H1 (cell line): ENCODE results near the gene ACTL6A. TPM values are rescaled to one million over a fixed set of nuclear protein-coding genes. Genes with fewer than 3 reads are reported as not detected.

ENCODE experiments used
- CTCF ChIA-PET: fragments of 300-600 bp; sonication (Branson Sonifier 250); formaldehyde crosslinking; loops from one replicate; lab custom pipeline; 2021; ENCODE audit not compliant: partially characterized antibody; lab: Charles Lee
- POLR2A ChIA-PET: fragments of 300-600 bp; sonication (Branson Sonifier 250); formaldehyde crosslinking; loops from one replicate; lab custom pipeline; 2021; ENCODE audit warnings: inconsistent platforms; ENCODE audit not compliant: partially characterized antibody; lab: Charles Lee
- DNase-seq, 2 experiments: peaks; one replicate each; pipeline versions ENCODE4 v3.0.0 to v3.0.0-alpha.2; 2010 to 2022; ENCODE audit warnings: low spot score in 2 of 2, low read depth in 1 of 2, mixed read lengths in 1 of 2
- FAIRE-seq: peaks from 2 replicates; lab custom pipeline; 2011; peaks lifted over from hg19 to GRCh38; lab: Jason Lieb, UNC
- H2AFZ ChIP-seq: 2 replicates; pipeline ENCODE4 v1.8.1; 2012; ENCODE audit warnings: low read length, inconsistent platforms
- H2AK5ac ChIP-seq: 2 replicates; pipeline ENCODE4 v1.6.1; 2013; ENCODE audit warnings: low read depth, low read length
- H2BK120ac ChIP-seq: replicated peaks from 2 replicates; pipeline ENCODE3; 2013; ENCODE audit warnings: low read depth, low read length, inconsistent platforms
- H2BK12ac ChIP-seq: 2 replicates; pipeline ENCODE4 v1.6.1; 2013; ENCODE audit warnings: low read depth, low read length
- H2BK15ac ChIP-seq: 2 replicates; pipeline ENCODE4 v1.6.1; 2013; ENCODE audit warnings: low read length
- H2BK20ac ChIP-seq: 2 replicates; pipeline ENCODE4 v1.6.1; 2013; ENCODE audit warnings: low read length
- H2BK5ac ChIP-seq: 2 replicates; pipeline ENCODE4 v1.6.1; 2013; ENCODE audit warnings: low read depth, low read length
- H3K14ac ChIP-seq: 2 replicates; pipeline ENCODE4 v1.6.1; 2013; ENCODE audit warnings: inconsistent platforms; ENCODE audit not compliant: insufficient read length
- H3K18ac ChIP-seq: 2 replicates; pipeline ENCODE4 v1.6.1; 2013; ENCODE audit warnings: low read length; ENCODE audit errors: extremely low read depth
- H3K23ac ChIP-seq: 2 replicates; pipeline ENCODE4 v1.6.1; 2013; ENCODE audit warnings: inconsistent platforms; ENCODE audit not compliant: insufficient read length
- H3K23me2 ChIP-seq: 2 replicates; pipeline ENCODE4 v1.6.1; 2013; ENCODE audit warnings: low read depth, low read length
- H3K27ac ChIP-seq: 2 replicates; pipeline ENCODE4 v1.6.1; 2011; ENCODE audit warnings: low read depth, low read length, inconsistent platforms
- H3K27me3 ChIP-seq, 4 experiments: replicated peaks in 1 of 4; 1 replicate in 1 of 4; 2 replicates in 3 of 4; pipeline versions ENCODE4 v1.6.1 to v1.8.1; 2011 to 2013; ENCODE audit warnings: low read length in 3 of 4, mild to moderate bottlenecking in 3 of 4, inconsistent platforms in 2 of 4, mixed read lengths in 2 of 4, moderate library complexity in 1 of 4; ENCODE audit not compliant: control insufficient read depth in 3 of 4, insufficient read depth in 3 of 4; ENCODE audit errors: extremely low read depth in 1 of 4
- H3K36me3 ChIP-seq, 4 experiments: 2 replicates each; pipeline versions ENCODE4 v1.6.1 to v1.8.1; 2011 to 2013; ENCODE audit warnings: mild to moderate bottlenecking in 4 of 4, low read length in 3 of 4, moderate library complexity in 2 of 4, control low read depth in 1 of 4, inconsistent platforms in 1 of 4; ENCODE audit not compliant: insufficient read depth in 4 of 4, control insufficient read depth in 2 of 4
- H3K4ac ChIP-seq: replicated peaks from 2 replicates; pipeline ENCODE3; 2013; ENCODE audit warnings: low read length, low read depth, mixed read lengths, inconsistent platforms; ENCODE audit not compliant: insufficient read length
- H3K4me1 ChIP-seq, 4 experiments: replicated peaks in 1 of 4; 1 replicate in 1 of 4; 2 replicates in 3 of 4; pipeline versions ENCODE4 v1.6.1 to v1.8.1; 2011 to 2013; ENCODE audit warnings: low read length in 3 of 4, inconsistent platforms in 2 of 4, mixed read lengths in 1 of 4; ENCODE audit not compliant: insufficient read depth in 4 of 4, control insufficient read depth in 3 of 4
- H3K4me2 ChIP-seq, 2 experiments: 2 replicates each; pipeline versions ENCODE4 v1.6.1 to v1.8.1; 2011 to 2013; ENCODE audit warnings: low read depth in 2 of 2, low read length in 2 of 2, control low read depth in 1 of 2, inconsistent platforms in 1 of 2, mild to moderate bottlenecking in 1 of 2; ENCODE audit not compliant: insufficient read depth in 1 of 2
- H3K4me3 ChIP-seq, 4 experiments: fragments of 200-600, 300-600 bp in 1 of 4; sonication (generic), shearing (Covaris generic), sonication (Bioruptor Twin) in 1 of 4; 2 replicates each; pipeline versions ENCODE4 v1.5.1 to v1.8.1; 2011 to 2016; ENCODE audit warnings: low read length in 4 of 4, low read depth in 3 of 4, control low read depth in 2 of 4, inconsistent platforms in 2 of 4, mild to moderate bottlenecking in 2 of 4, mixed read lengths in 1 of 4, moderate library complexity in 1 of 4; ENCODE audit not compliant: insufficient read depth in 2 of 4; ENCODE audit errors: extremely low read depth in 1 of 4
- H3K56ac ChIP-seq: replicated peaks from 2 replicates; pipeline ENCODE3; 2013; ENCODE audit warnings: low read depth, mild to moderate bottlenecking, mixed read lengths, low read length, inconsistent platforms; ENCODE audit not compliant: insufficient read length
- H3K79me1 ChIP-seq: 2 replicates; pipeline ENCODE4 v1.6.1; 2013; ENCODE audit warnings: low read depth, low read length, control low read depth
- H3K79me2 ChIP-seq, 2 experiments: 2 replicates each; pipeline versions ENCODE4 v1.6.1 to v1.8.1; 2012 to 2013; ENCODE audit warnings: low read length in 2 of 2, mild to moderate bottlenecking in 2 of 2, inconsistent platforms in 1 of 2; ENCODE audit not compliant: insufficient read depth in 2 of 2, control insufficient read depth in 1 of 2
- H3K9ac ChIP-seq, 4 experiments: replicated peaks in 1 of 4; 1 replicate in 1 of 4; 2 replicates in 3 of 4; pipeline versions ENCODE4 v1.6.1 to v1.8.1; 2011 to 2013; ENCODE audit warnings: low read depth in 3 of 4, low read length in 3 of 4, control low read depth in 2 of 4, mild to moderate bottlenecking in 2 of 4, moderate library complexity in 2 of 4, inconsistent platforms in 1 of 4; ENCODE audit errors: extremely low read depth in 1 of 4
- H3K9me3 ChIP-seq, 2 experiments: 2 replicates each; pipeline versions ENCODE4 v1.6.1 to v1.8.1; 2012 to 2013; ENCODE audit warnings: mild to moderate bottlenecking in 2 of 2, moderate library complexity in 2 of 2, control low read depth in 1 of 2, inconsistent platforms in 1 of 2, low read depth in 1 of 2, low read length in 1 of 2, mixed read lengths in 1 of 2; ENCODE audit not compliant: insufficient read depth in 2 of 2
- H4K20me1 ChIP-seq, 2 experiments: replicated peaks in 1 of 2; 2 replicates each; pipeline versions ENCODE3 to v1.8.1; 2011 to 2013; ENCODE audit warnings: inconsistent platforms in 2 of 2, low read length in 2 of 2, mild to moderate bottlenecking in 1 of 2; ENCODE audit not compliant: insufficient read depth in 2 of 2, control insufficient read depth in 1 of 2
- H4K5ac ChIP-seq: 2 replicates; pipeline ENCODE4 v1.6.1; 2013; ENCODE audit warnings: low read length, low read depth, mixed read lengths, inconsistent platforms; ENCODE audit not compliant: insufficient read length
- H4K8ac ChIP-seq: 2 replicates; pipeline ENCODE4 v1.8.0; 2013; ENCODE audit warnings: mild to moderate bottlenecking, moderate library complexity, low read length, inconsistent platforms; ENCODE audit not compliant: insufficient read depth; ENCODE audit errors: extremely low read depth
- H4K91ac ChIP-seq: replicated peaks from 2 replicates; pipeline ENCODE3; 2013; ENCODE audit warnings: low read length, mixed read lengths, inconsistent platforms; ENCODE audit not compliant: insufficient read length
- E2F6 ChIP-seq: IDR thresholded peaks from 2 replicates; pipeline ENCODE4 v1.6.1; 2012; ENCODE audit warnings: inconsistent platforms
- JUN ChIP-seq: IDR thresholded peaks from 2 replicates; pipeline ENCODE4 v1.6.1; 2011; ENCODE audit warnings: low read depth, mild to moderate bottlenecking, improper control_type of control experiment, low read length
- SAP30 ChIP-seq: fragments of 300-600 bp; sonication (generic); IDR thresholded peaks from 2 replicates; pipeline ENCODE4 v1.7.1; 2012; ENCODE audit warnings: low read length, moderate library complexity, mild to moderate bottlenecking, inconsistent platforms; ENCODE audit not compliant: insufficient read depth, insufficient replicate concordance
- WGBS, 2 experiments: shearing (Covaris generic) in 1 of 2; methylation state at CpG; one replicate each; pipeline versions ENCODE4 v1.1.6 to v1.1.7; 2013 to 2015; ENCODE audit warnings: low lambda C conversion rate in 2 of 2, mixed read lengths in 2 of 2, inconsistent platforms in 1 of 2, low coverage in 1 of 2, missing lambda C conversion rate in 1 of 2; ENCODE audit not compliant: insufficient replicate concordance in 2 of 2, insufficient coverage in 1 of 2, insufficient read length in 1 of 2; ENCODE audit errors: extremely low coverage in 1 of 2, missing lambda C conversion rate in 1 of 2; 5-methylcytosine and 5-hydroxymethylcytosine counted together
- polyA plus RNA-seq, 7 experiments: library from polyadenylated mRNA; depleted of rRNA in 3 of 7; stranded (reverse) in 5 of 7; unstranded in 2 of 7; fragments of >200 nt in 5 of 7; fragments of 200-250 nt in 2 of 7; gene quantifications; 1 replicate in 5 of 7; 2 replicates in 1 of 7; 4 replicates in 1 of 7; pipeline versions ENCODE4 v1.2.1 to v1.2.3, GENCODE V29; 2011 to 2013; ENCODE audit warnings: missing spikeins in 2 of 7, mixed read lengths in 2 of 7
- total RNA-seq: library from RNA; stranded (reverse); fragmentation: NEBNext Ultra II Directional; extraction: Animal tissue kit (Norgen Biotek cat#: 25700); gene quantifications from 2 replicates; pipeline ENCODE4 v1.2.1, GENCODE V29; 2021

The ACTL6A gene
- total and polyA plus RNA-seq, 2 of the 8 experiments (the other 6 are each of a cell fraction or from before 2014, with no cell fraction given): 76.9 to 99.5 TPM

DNA sequence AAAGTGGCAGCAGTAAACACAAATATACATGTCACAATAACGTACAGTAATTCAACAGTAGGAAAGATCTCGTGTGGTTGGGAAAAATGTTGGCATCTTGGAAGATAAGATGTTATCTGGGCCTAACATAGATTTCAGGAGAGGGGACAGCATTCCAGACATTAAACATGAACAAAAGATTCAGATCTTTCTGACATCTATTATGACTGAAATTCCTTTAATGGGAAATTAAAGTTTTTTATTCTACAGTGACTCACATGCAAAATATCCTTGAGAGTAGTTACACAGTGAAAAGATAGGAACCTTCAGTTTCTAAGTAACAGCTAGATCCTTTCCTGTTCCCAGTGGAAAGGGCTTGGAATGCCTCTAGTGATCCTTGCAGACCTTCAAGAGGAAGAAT lies 51.1 kb downstream of the ACTL6A start:
- no peak overlapping the region for H4K8ac ChIP-seq
- H3K18ac ChIP-seq: no peak overlapping the region
- H3K23me2 ChIP-seq: no peaks in the 10 kb centered on the region; the same call in 1 of the 2 replicates
- H4K5ac ChIP-seq: no peak overlapping the region
- H2BK20ac ChIP-seq: no peak overlapping the region
- H2BK120ac ChIP-seq: no peak overlapping the region
- no peak overlapping the region for H2AFZ ChIP-seq
- DNase-seq (no peak), FAIRE-seq (no peak)
- H3K36me3 ChIP-seq: peaks cover 0 to 14% (median 7%) of the 10 kb centered on the region in 4 experiments; a peak in 5 of 8 replicates
- no peak overlapping the region for H2BK12ac ChIP-seq
- no peak overlapping the region for H3K56ac ChIP-seq
- no peaks in the 10 kb centered on the region for H3K4me1 ChIP-seq
- no peaks in the 10 kb centered on the region for H3K9me3 ChIP-seq
- H3K79me2 ChIP-seq: peaks cover 0 to 2% of the 10 kb centered on the region in 2 experiments; a peak in 1 of 4 replicates
- H4K91ac ChIP-seq: no peak overlapping the region
- H2BK15ac ChIP-seq: no peak overlapping the region
- no peak overlapping the region for H2BK5ac ChIP-seq
- TF ChIP-seq SAP30 (no peak), E2F6 (no peak), JUN (no peak)
- TF ChIP-seq, all 59 proteins: peak for 0
- POLR2A ChIA-PET: no interaction called here
- no peaks in the 10 kb centered on the region for H3K27me3 ChIP-seq
- no peak overlapping the region for H3K4me3 ChIP-seq
- no peak overlapping the region for H3K23ac ChIP-seq
- CTCF ChIA-PET: interaction anchor here (2.1 kb wide), 1 partner anchor 36 kb away, joined by 9 read pairs; no protein-coding TSS in a partner anchor
- no peaks in the 10 kb centered on the region for H3K79me1 ChIP-seq
- no peak overlapping the region for H3K14ac ChIP-seq
- H2AK5ac ChIP-seq: no peak overlapping the region
- no peak overlapping the region for H3K4ac ChIP-seq
- H3K27ac ChIP-seq: no peak overlapping the region
- H3K4me2 ChIP-seq: no peak overlapping the region
- WGBS, 2 experiments: 82% methylated on average over 2 of the region's 2 CpGs; no CpG with 5 or more reads in 1 of the 2 experiments
- H3K9ac ChIP-seq: no peak overlapping the region
- H4K20me1 ChIP-seq: no peaks in the 10 kb centered on the region
